Fibroblast of pulmonary artery (primary cell): ENCODE data around the gene BANP.
"Not testable (repeated sequence)": the region's sequence is repeated elsewhere in the genome, so short reads cannot be mapped to it uniquely, and the experiment has no call there.

Source experiments
- DNase-seq: peaks from one replicate; pipeline ENCODE4 v3.0.0-alpha.2; 2010; ENCODE audit warnings: low read depth
- H3K4me3 ChIP-seq: replicated peaks from 2 replicates; pipeline ENCODE4 v1.5.1; 2011; ENCODE audit warnings: low read depth, mild to moderate bottlenecking, control low read depth, low read length, moderate library complexity
- CTCF ChIP-seq: IDR thresholded peaks from 2 replicates; pipeline ENCODE4 v1.5.1; 2011; ENCODE audit warnings: mild to moderate bottlenecking, control low read depth, low read length, inconsistent platforms; ENCODE audit errors: missing control alignments

Gene BANP

GRCh38 chr16:88084881-88085280, 133.6 kb downstream of the BANP start:
- peak; percentile 31 for DNase-seq
- no peak for TF ChIP-seq CTCF
- no peak overlapping the region for H3K4me3 ChIP-seq

GRCh38 chr16:88086571-88087516, 135.6 kb downstream of the BANP start:
- TF ChIP-seq CTCF = no peak
- H3K4me3 ChIP-seq = no peak overlapping the region
- no peak for DNase-seq

GRCh38 chr16:88087517-88087877, 136.3 kb downstream of the BANP start:
- no peak overlapping the region for H3K4me3 ChIP-seq
- no peak for DNase-seq
- TF ChIP-seq CTCF = no peak

- no peak overlapping the region for H3K4me3 ChIP-seq
- no peak for TF ChIP-seq CTCF
- no peak for DNase-seq
Measured at GRCh38 chr16:88088161-88088581, 136.9 kb downstream of the BANP start.

GRCh38 chr16:88088611-88089010, 137.4 kb downstream of the BANP start:
- DNase-seq, H3K4me3 ChIP-seq: not testable (repeated sequence)

GRCh38 chr16:88089071-88089470, 137.8 kb downstream of the BANP start:
- not testable (repeated sequence) for DNase-seq, H3K4me3 ChIP-seq

- peak; percentile 10 for DNase-seq
- H3K4me3 ChIP-seq = not testable (repeated sequence)
Measured at GRCh38 chr16:88089632-88090376, 138.6 kb downstream of the BANP start.

- not testable (repeated sequence) for H3K4me3 ChIP-seq, DNase-seq
Measured at GRCh38 chr16:88090377-88091175, 139.3 kb downstream of the BANP start.

- DNase-seq, H3K4me3 ChIP-seq: not testable (repeated sequence)
Measured at GRCh38 chr16:88091221-88091971, 140.2 kb downstream of the BANP start.

- not testable (repeated sequence) for DNase-seq, H3K4me3 ChIP-seq
Measured at GRCh38 chr16:88091972-88092302, 140.7 kb downstream of the BANP start.

- not testable (repeated sequence) for DNase-seq, H3K4me3 ChIP-seq
Measured at GRCh38 chr16:88092791-88093555, 141.7 kb downstream of the BANP start.
